Measurements from ENCODE around the gene MED27. TPM values are rescaled to one million over a fixed set of nuclear protein-coding genes. Genes with fewer than 3 reads are reported as not detected.

MED27 gene
- total and polyA plus RNA-seq, 5 donors from 2014 or later: 28.7 to 58.5 (median 45.9) TPM

- H3K9me3 ChIP-seq (ENCODE audit: control insufficient read depth in 2 of 2, low read length in 2 of 2): no peaks in the 10 kb centered on the region
- Mint-ChIP-seq H3K4me1 (peaks cover 0 to 11% (median 7%) of the 10 kb centered on the region in 4 donors), H3K36me3 (peaks cover 14% of the 10 kb centered on the region), H3K27me3 (no peaks in the 10 kb centered on the region), H3K4me3 (no peak overlapping the region), H3K27ac (no peak overlapping the region), H3K9me3 (no peaks in the 10 kb centered on the region)
- H3K4me1 ChIP-seq (ENCODE audit: control insufficient read depth, insufficient read depth, low read length, poor library complexity, severe bottlenecking): no peaks in the 10 kb centered on the region
- ATAC-seq (ENCODE audit: low read depth in 2 of 2): no peak
- H3K36me3 ChIP-seq (ENCODE audit: control insufficient read depth, insufficient read depth, low read length): no peaks in the 10 kb centered on the region
- no peak for DNase-seq
- H3K27ac ChIP-seq (ENCODE audit: insufficient read depth, low read length, poor library complexity, severe bottlenecking): no peak overlapping the region
- no peak overlapping the region for H3K4me3 ChIP-seq (ENCODE audit: low read depth, low read length)
- H3K27me3 ChIP-seq (ENCODE audit: control insufficient read depth, insufficient read depth, low read length): no peaks in the 10 kb centered on the region
Measured at GRCh38 chr9:131981116-131981776, 98.4 kb downstream of the MED27 start.

GRCh38 chr9:131980267-131981016 lies 99.2 kb downstream of the MED27 start:
- no peaks in the 10 kb centered on the region for H3K4me1 ChIP-seq (ENCODE audit: control insufficient read depth, insufficient read depth, low read length, poor library complexity, severe bottlenecking)
- Mint-ChIP-seq H3K27me3 (no peaks in the 10 kb centered on the region), H3K4me3 (no peak overlapping the region), H3K9me3 (no peaks in the 10 kb centered on the region), H3K36me3 (peaks cover 16% of the 10 kb centered on the region), H3K4me1 (peaks cover 0 to 11% (median 7%) of the 10 kb centered on the region in 4 donors), H3K27ac (no peak overlapping the region)
- H3K27me3 ChIP-seq (ENCODE audit: control insufficient read depth, insufficient read depth, low read length): no peaks in the 10 kb centered on the region
- no peak overlapping the region for H3K27ac ChIP-seq (ENCODE audit: insufficient read depth, low read length, poor library complexity, severe bottlenecking)
- ATAC-seq (ENCODE audit: low read depth in 2 of 2) (no peak), DNase-seq (no peak)
- H3K36me3 ChIP-seq (ENCODE audit: control insufficient read depth, insufficient read depth, low read length): no peaks in the 10 kb centered on the region
- no peak overlapping the region for H3K4me3 ChIP-seq (ENCODE audit: low read depth, low read length)
- no peaks in the 10 kb centered on the region for H3K9me3 ChIP-seq (ENCODE audit: control insufficient read depth in 2 of 2, low read length in 2 of 2)

GRCh38 chr9:131977109-131977838 lies 102.4 kb downstream of the MED27 start:
- H3K27me3 Mint-ChIP-seq: no peaks in the 10 kb centered on the region
- H3K4me3 Mint-ChIP-seq: no peak overlapping the region
- H3K9me3 Mint-ChIP-seq: peaks cover 0 to 2% (median 0%) of the 10 kb centered on the region in 7 donors
- H3K27ac Mint-ChIP-seq: peak overlapping the region in 1 of 3 donors; percentile 29
- ATAC-seq (ENCODE audit: low read depth in 2 of 2): no peak
- H3K4me1 Mint-ChIP-seq: peaks cover 0 to 8% (median 6%) of the 10 kb centered on the region in 4 donors
- no peaks in the 10 kb centered on the region for H3K9me3 ChIP-seq (ENCODE audit: control insufficient read depth in 2 of 2, low read length in 2 of 2)
- H3K27ac ChIP-seq (ENCODE audit: insufficient read depth, low read length, poor library complexity, severe bottlenecking): no peak overlapping the region
- no peak overlapping the region for H3K4me3 ChIP-seq (ENCODE audit: low read depth, low read length)
- peaks cover 16% of the 10 kb centered on the region for H3K36me3 Mint-ChIP-seq
- no peaks in the 10 kb centered on the region for H3K4me1 ChIP-seq (ENCODE audit: control insufficient read depth, insufficient read depth, low read length, poor library complexity, severe bottlenecking)
- DNase-seq: no peak
- peaks cover 4% of the 10 kb centered on the region for H3K36me3 ChIP-seq (ENCODE audit: control insufficient read depth, insufficient read depth, low read length)
- no peaks in the 10 kb centered on the region for H3K27me3 ChIP-seq (ENCODE audit: control insufficient read depth, insufficient read depth, low read length)

GRCh38 chr9:131976157-131977108 lies 103.2 kb downstream of the MED27 start:
- no peaks in the 10 kb centered on the region for H3K4me1 ChIP-seq (ENCODE audit: control insufficient read depth, insufficient read depth, low read length, poor library complexity, severe bottlenecking)
- Mint-ChIP-seq H3K27me3 (no peaks in the 10 kb centered on the region), H3K4me3 (no peak overlapping the region), H3K4me1 (peaks cover 4 to 11% (median 7%) of the 10 kb centered on the region in 4 donors), H3K36me3 (peaks cover 20% of the 10 kb centered on the region), H3K27ac (peak overlapping the region in 1 of 3 donors; percentile 32), H3K9me3 (peaks cover 0 to 2% (median 0%) of the 10 kb centered on the region in 7 donors)
- ATAC-seq (ENCODE audit: low read depth in 2 of 2) (no peak), DNase-seq (no peak)
- no peaks in the 10 kb centered on the region for H3K27me3 ChIP-seq (ENCODE audit: control insufficient read depth, insufficient read depth, low read length)
- H3K4me3 ChIP-seq (ENCODE audit: low read depth, low read length): no peak overlapping the region
- H3K36me3 ChIP-seq (ENCODE audit: control insufficient read depth, insufficient read depth, low read length): peaks cover 4% of the 10 kb centered on the region
- no peaks in the 10 kb centered on the region for H3K9me3 ChIP-seq (ENCODE audit: control insufficient read depth in 2 of 2, low read length in 2 of 2)
- no peak overlapping the region for H3K27ac ChIP-seq (ENCODE audit: insufficient read depth, low read length, poor library complexity, severe bottlenecking)

- Histone ChIP-seq H3K27ac (ENCODE audit: insufficient read depth, low read length, poor library complexity, severe bottlenecking) (no peak overlapping the region), H3K4me3 (ENCODE audit: low read depth, low read length) (no peak overlapping the region), H3K36me3 (ENCODE audit: control insufficient read depth, insufficient read depth, low read length) (peaks cover 4% of the 10 kb centered on the region), H3K27me3 (ENCODE audit: control insufficient read depth, insufficient read depth, low read length) (no peaks in the 10 kb centered on the region), H3K9me3 (ENCODE audit: control insufficient read depth in 2 of 2, low read length in 2 of 2) (no peaks in the 10 kb centered on the region), H3K4me1 (ENCODE audit: control insufficient read depth, insufficient read depth, low read length, poor library complexity, severe bottlenecking) (no peaks in the 10 kb centered on the region)
- DNase-seq (no peak), ATAC-seq (ENCODE audit: low read depth in 2 of 2) (no peak)
- Mint-ChIP-seq H3K27ac (no peak overlapping the region), H3K36me3 (peaks cover 25% of the 10 kb centered on the region), H3K9me3 (peaks cover 0 to 2% (median 0%) of the 10 kb centered on the region in 7 donors), H3K4me1 (peaks cover 3 to 7% (median 6%) of the 10 kb centered on the region in 4 donors), H3K4me3 (no peak overlapping the region), H3K27me3 (no peaks in the 10 kb centered on the region)
Measured at GRCh38 chr9:131972889-131973288, 106.8 kb downstream of the MED27 start.

GRCh38 chr9:131971482-131972074 lies 108.1 kb downstream of the MED27 start:
- Histone ChIP-seq H3K4me3 (ENCODE audit: low read depth, low read length) (no peak overlapping the region), H3K27me3 (ENCODE audit: control insufficient read depth, insufficient read depth, low read length) (no peaks in the 10 kb centered on the region), H3K36me3 (ENCODE audit: control insufficient read depth, insufficient read depth, low read length) (peaks cover 4% of the 10 kb centered on the region), H3K9me3 (ENCODE audit: control insufficient read depth in 2 of 2, low read length in 2 of 2) (no peaks in the 10 kb centered on the region), H3K4me1 (ENCODE audit: control insufficient read depth, insufficient read depth, low read length, poor library complexity, severe bottlenecking) (no peaks in the 10 kb centered on the region), H3K27ac (ENCODE audit: insufficient read depth, low read length, poor library complexity, severe bottlenecking) (no peak overlapping the region)
- no peaks in the 10 kb centered on the region for H3K27me3 Mint-ChIP-seq
- peaks cover 22% of the 10 kb centered on the region for H3K36me3 Mint-ChIP-seq
- ATAC-seq (ENCODE audit: low read depth in 2 of 2) (no peak), DNase-seq (no peak)
- peaks cover 0 to 2% (median 0%) of the 10 kb centered on the region in 7 donors for H3K9me3 Mint-ChIP-seq
- no peak overlapping the region for H3K27ac Mint-ChIP-seq
- peaks cover 0 to 7% (median 6%) of the 10 kb centered on the region in 4 donors for H3K4me1 Mint-ChIP-seq
- H3K4me3 Mint-ChIP-seq: no peak overlapping the region

All from CD4-positive, CD25-positive, alpha-beta regulatory T cell (primary cell).